Measurements from ENCODE around the gene CTSD.

CTSD gene

GRCh38 chr11:1755692-1756561 lies 7.8 kb downstream of the CTSD start:
- DNase-seq (ENCODE audit: low read depth, low spot score), result no peak

GRCh38 chr11:1755344-1755691 lies 8.4 kb downstream of the CTSD start:
- DNase-seq (ENCODE audit: low read depth, low spot score), result no peak

GRCh38 chr11:1754376-1755150 lies 9.2 kb downstream of the CTSD start:
- DNase-seq (ENCODE audit: low read depth, low spot score), result no peak

GRCh38 chr11:1753929-1754305 lies 9.8 kb downstream of the CTSD start:
- DNase-seq (ENCODE audit: low read depth, low spot score), result no peak

- DNase-seq (ENCODE audit: low read depth, low spot score), result no peak
These were observed 10.3 kb downstream of the CTSD start for GRCh38 chr11:1753229-1753928.

GRCh38 chr11:1752907-1753228 lies 10.9 kb downstream of the CTSD start:
- no peak for DNase-seq (ENCODE audit: low read depth, low spot score)

- no peak for DNase-seq (ENCODE audit: low read depth, low spot score)
These were observed 11.5 kb downstream of the CTSD start for GRCh38 chr11:1751999-1752906.

- DNase-seq (ENCODE audit: low read depth, low spot score), result no peak
These were observed 12.2 kb downstream of the CTSD start for GRCh38 chr11:1751531-1751921.

- DNase-seq (ENCODE audit: low read depth, low spot score), result no peak
These were observed 12.7 kb downstream of the CTSD start for GRCh38 chr11:1750840-1751530.

- DNase-seq (ENCODE audit: low read depth, low spot score), result no peak
These were observed 13.3 kb downstream of the CTSD start, which contains the start of gene IFITM10 for GRCh38 chr11:1750481-1750839. TSS of gene IFITM10 (minus strand) at chr11:1750595. CDS start at chr11:1750442, 153 bp downstream.

- no peak for DNase-seq (ENCODE audit: low read depth, low spot score)
These were observed 14.1 kb downstream of the CTSD start for GRCh38 chr11:1749395-1750351.

- no peak for DNase-seq (ENCODE audit: low read depth, low spot score)
These were observed 14.9 kb downstream of the CTSD start for GRCh38 chr11:1748636-1749394.

- no peak for DNase-seq (ENCODE audit: low read depth, low spot score)
These were observed 15.7 kb downstream of the CTSD start for GRCh38 chr11:1747753-1748635.

- no peak for DNase-seq (ENCODE audit: low read depth, low spot score)
These were observed 16.6 kb downstream of the CTSD start for GRCh38 chr11:1746956-1747752.

GRCh38 chr11:1746511-1746931 lies 17.2 kb downstream of the CTSD start:
- no peak for DNase-seq (ENCODE audit: low read depth, low spot score)

- DNase-seq (ENCODE audit: low read depth, low spot score), result no peak
These were observed 17.9 kb downstream of the CTSD start for GRCh38 chr11:1745701-1746320.
